ENCODE results near the gene COL6A2.

GRCh38 chr21:46145840-46146691, 48.2 kb downstream of the COL6A2 start:
- TF ChIP-seq GATA3 (IDR thresholded peaks at IDR 0.05; ENCODE audit: low read depth, low read length) (no peak), GATA2 (IDR thresholded peaks at IDR 0.05; ENCODE audit: low read depth, low read length) (no peak)

All from SH-SY5Y (cell line).